ENCODE data around the gene PTPN2.
"Not testable (repeated sequence)": the region's sequence is repeated elsewhere in the genome, so short reads cannot be mapped to it uniquely, and the experiment has no call there.

Gene PTPN2

DNA sequence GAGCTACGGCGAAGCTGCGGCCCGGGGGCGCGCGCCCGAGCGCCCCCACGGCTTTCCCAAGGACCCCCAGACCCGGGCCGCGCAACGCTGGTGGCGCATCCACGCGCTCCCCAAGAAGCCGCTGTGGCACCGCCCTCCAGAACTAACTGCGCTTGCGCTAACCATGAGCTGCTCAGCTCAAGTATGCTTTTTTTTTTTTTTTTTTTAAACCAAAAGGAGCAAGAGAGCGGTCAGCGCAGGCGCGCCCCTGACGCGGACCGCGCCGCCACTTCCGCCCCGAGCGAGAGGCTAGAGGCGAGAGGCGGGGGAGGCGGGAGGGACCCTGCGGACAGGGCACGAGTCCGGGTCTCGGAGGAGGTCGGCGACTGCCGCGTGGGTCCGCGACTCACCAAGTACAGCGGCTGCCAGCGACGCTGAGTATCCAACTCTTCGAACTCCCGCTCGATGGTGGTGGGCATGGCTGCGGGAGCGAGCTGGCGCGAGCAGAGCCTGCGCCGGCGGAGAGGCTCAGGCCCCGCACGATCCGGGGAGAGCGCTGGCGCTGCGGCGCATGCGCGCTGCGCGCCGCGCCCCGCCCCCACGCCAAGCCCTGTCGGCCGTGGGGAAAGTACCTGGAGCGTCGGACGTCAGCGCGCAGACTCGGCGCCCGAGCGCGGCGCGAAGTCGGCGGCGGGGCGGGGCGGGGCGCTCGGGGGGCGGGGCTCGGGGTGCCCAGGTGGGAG lies at the start of gene PTPN2:
PTPN2 (minus strand) TSS at position 554 of the 722 bp plus-strand sequence; CDS start at position 458, 96 bp downstream.
- peak; percentile 76 to 85 for DNase-seq (ENCODE audit: low read depth in 2 of 2)

GRCh38 chr18:12933327-12933726 lies 49.3 kb upstream of the PTPN2 start:
- no peak for DNase-seq (ENCODE audit: low read depth in 2 of 2)

- no peak for DNase-seq (ENCODE audit: low read depth in 2 of 2)
Measured at GRCh38 chr18:12930908-12931307, 46.9 kb upstream of the PTPN2 start.

- DNase-seq (ENCODE audit: low read depth in 2 of 2), result no peak
Measured at GRCh38 chr18:12930376-12930775, 46.3 kb upstream of the PTPN2 start.

- DNase-seq (ENCODE audit: low read depth in 2 of 2), result no peak
Measured at GRCh38 chr18:12929477-12930083, 45.5 kb upstream of the PTPN2 start.

DNA sequence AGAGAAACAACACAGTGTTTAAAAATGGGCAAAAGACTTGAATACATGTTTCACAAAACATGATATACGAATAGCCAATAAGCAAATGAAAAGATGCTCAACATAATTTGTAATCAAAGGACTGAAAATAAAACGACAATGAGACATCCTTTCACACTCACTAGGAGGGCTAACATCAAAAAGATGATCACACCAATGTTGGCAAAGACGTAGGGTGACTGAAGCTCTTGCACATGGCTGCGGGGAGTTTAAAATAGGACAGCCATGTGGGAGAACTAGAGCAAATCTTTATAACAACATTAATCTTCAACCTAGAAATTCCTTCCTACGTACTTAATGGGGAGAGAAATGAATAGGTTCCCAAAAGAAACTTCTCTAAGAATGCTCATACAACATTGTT lies 44.6 kb upstream of the PTPN2 start:
- no peak for DNase-seq (ENCODE audit: low read depth in 2 of 2)

- no peak for DNase-seq (ENCODE audit: low read depth in 2 of 2)
Measured at GRCh38 chr18:12928206-12928605, 44.2 kb upstream of the PTPN2 start.

DNA sequence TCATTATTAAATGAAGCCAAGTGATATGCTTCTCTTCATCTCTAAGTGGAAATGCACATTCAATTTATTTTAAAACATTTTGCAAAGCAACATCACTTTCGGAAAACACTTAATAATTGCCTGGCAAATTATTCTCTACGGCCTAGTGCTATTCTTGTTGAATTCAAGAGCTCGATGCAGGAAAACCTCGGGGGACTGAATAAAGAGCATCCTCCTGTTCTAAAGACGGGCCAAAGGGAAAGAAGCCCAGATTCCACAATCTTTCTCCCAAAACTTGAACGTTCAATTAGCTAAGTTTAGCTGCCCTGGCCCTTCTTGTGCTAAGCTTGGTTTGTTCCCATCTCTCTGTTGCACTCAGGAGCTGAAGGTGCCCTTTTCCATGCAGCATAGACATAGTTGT lies 40.6 kb upstream of the PTPN2 start:
- no peak for DNase-seq (ENCODE audit: low read depth in 2 of 2)

GRCh38 chr18:12922266-12922665 lies 38.2 kb upstream of the PTPN2 start:
- no peak for DNase-seq (ENCODE audit: low read depth in 2 of 2)

DNA sequence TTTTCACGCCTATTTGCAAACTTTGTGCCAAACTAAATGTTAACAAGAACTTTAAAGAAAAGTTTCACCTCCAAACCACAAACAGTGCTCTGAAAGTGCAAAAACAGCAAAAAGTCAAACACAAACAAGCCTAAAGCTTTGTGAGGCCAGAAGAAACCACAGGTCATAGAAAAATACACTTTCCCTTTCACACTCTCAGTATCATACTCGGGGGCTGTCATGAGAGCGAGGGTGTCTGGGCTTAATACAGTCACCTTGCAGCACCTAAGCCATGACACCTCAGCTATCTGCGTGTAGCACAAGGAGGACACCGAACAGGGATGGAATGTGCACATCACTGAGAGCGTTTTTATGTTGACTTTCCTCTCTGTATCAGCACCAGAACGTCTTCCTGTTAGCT lies 37.1 kb upstream of the PTPN2 start:
- no peak for DNase-seq (ENCODE audit: low read depth in 2 of 2)

DNA sequence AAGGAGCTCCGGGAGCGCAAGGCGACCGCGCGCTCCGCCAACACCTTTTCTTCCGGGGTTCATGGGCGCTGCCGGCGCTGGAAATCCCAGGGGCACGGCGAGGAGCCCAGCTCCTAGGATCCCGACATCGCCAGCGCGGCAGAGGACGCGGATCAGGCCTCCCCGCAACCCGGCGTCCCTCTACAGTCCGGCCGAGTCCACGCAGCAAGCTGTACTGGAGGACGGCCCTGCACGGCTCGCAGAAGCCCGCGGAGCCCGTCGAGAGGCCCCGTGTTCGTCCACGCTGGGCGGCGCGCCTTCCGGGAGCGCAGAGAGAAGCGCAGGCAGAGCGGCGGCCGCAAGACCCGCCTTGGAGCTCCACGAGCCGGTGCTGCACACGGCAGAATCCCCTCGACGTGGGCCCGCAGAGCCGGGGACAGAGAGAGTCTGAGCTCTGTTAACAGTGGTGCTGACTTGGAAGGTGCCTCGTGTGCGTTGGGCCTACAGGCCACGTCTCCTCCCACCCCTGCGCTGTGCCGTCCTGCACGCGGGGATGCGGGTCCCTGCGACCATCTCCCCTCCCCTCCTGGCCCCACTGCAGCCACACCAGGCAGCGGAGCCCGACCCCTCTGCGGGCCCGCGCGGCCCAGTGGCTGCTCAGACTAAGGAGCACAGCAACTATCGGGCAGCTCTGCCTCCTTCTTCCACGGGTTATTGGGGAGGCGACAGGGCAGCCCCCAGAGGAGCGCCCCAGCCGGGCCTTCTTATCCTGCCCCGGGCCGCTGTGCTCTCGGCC lies 28.1 kb upstream of the PTPN2 start:
- no peak for DNase-seq (ENCODE audit: low read depth in 2 of 2)

- DNase-seq (ENCODE audit: low read depth in 2 of 2), result peak; percentile 17 to 55
Measured at GRCh38 chr18:12911025-12911928, 27.2 kb upstream of the PTPN2 start.

- DNase-seq (ENCODE audit: low read depth in 2 of 2), result no peak
Measured at GRCh38 chr18:12908706-12909105, 24.7 kb upstream of the PTPN2 start.

- no peak for DNase-seq (ENCODE audit: low read depth in 2 of 2)
Measured at GRCh38 chr18:12907258-12907925, 23.4 kb upstream of the PTPN2 start.

- DNase-seq (ENCODE audit: low read depth in 2 of 2), result no peak
Measured at GRCh38 chr18:12906773-12907172, 22.7 kb upstream of the PTPN2 start.

GRCh38 chr18:12906119-12906518 lies 22.1 kb upstream of the PTPN2 start:
- DNase-seq (ENCODE audit: low read depth in 2 of 2), result no peak

DNA sequence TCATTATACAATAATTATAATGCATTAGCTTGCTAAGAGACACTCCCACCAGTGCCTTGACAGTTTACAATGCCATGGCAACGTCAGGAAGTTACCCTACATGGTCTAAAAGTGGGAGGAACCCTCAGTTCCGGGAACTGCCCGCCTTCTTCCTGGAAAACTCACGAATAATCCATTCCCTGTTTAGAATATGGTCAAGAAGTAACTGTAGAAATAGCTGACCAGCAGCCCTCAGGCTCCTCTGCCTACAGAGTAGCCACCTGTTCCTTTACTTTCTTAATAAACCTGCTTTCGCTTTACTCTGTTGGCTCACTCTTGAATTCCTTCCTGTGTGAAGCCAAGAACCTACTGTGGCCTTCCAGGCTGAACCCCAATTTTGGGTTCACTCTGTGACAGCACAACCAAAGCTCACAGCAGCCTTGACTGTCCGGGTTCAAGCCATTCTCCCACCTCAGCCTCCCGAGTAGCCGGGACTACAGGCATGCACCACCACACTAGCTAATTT lies 20.0 kb upstream of the PTPN2 start:
- peak in 1 of 2 experiments; percentile 41 for DNase-seq (ENCODE audit: low read depth in 2 of 2)

- not testable (repeated sequence) for DNase-seq (ENCODE audit: low read depth in 2 of 2)
Measured at GRCh38 chr18:12901208-12901607, 17.2 kb upstream of the PTPN2 start.

- not testable (repeated sequence) for DNase-seq (ENCODE audit: low read depth in 2 of 2)
Measured at GRCh38 chr18:12896784-12897333, 12.8 kb upstream of the PTPN2 start.

DNA sequence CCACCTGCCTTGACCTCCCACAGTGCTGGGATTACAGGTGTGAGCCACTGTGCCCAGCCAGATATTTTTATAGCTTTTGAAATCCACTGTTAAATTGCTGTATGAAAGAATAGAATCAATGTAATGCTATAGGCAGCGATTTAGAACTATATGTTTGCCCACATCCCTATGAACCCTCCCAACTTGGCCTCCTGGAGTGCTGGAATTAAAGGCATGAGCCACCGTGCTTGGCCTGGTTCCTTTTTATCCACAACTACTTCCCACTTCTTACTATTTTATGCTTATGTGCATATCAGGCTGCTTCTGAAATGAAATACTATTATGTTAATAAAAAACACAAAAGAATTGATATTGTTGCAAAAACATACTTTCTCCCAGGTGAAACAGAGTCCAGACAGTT lies 11.6 kb upstream of the PTPN2 start:
- DNase-seq (ENCODE audit: low read depth in 2 of 2), result no peak

GRCh38 chr18:12895014-12895413 lies 11.0 kb upstream of the PTPN2 start:
- no peak for DNase-seq (ENCODE audit: low read depth in 2 of 2)
